Trophoblast cell (in vitro differentiated cells and primary cell): ENCODE data around the gene MBNL2.
A peak's percentile ranks its signal among the peaks of the same experiment; 100 is the strongest.

Experiments
- DNase-seq, 2 donors: peaks; one replicate each; pipeline ENCODE4 v3.0.0-alpha.2; 2016
- H2AFZ ChIP-seq: 2 replicates; pipeline ENCODE4 v1.6.1; 2013; ENCODE audit warnings: low read length, moderate library complexity, mild to moderate bottlenecking; ENCODE audit not compliant: insufficient read depth, poor library complexity
- H2AK5ac ChIP-seq: 2 replicates; pipeline ENCODE4 v1.6.1; 2013; ENCODE audit warnings: mild to moderate bottlenecking, low read length
- H2BK120ac ChIP-seq: 2 replicates; pipeline ENCODE4 v1.6.1; 2013; ENCODE audit warnings: low read length, mild to moderate bottlenecking, moderate library complexity; ENCODE audit not compliant: insufficient read depth, poor library complexity
- H2BK12ac ChIP-seq: 2 replicates; pipeline ENCODE4 v1.6.1; 2013; ENCODE audit warnings: mild to moderate bottlenecking, low read length, moderate library complexity
- H2BK5ac ChIP-seq: 2 replicates; pipeline ENCODE4 v1.6.1; 2013; ENCODE audit warnings: low read length, low read depth, moderate library complexity, mild to moderate bottlenecking; ENCODE audit not compliant: poor library complexity
- H3K14ac ChIP-seq: 2 replicates; pipeline ENCODE4 v1.6.1; 2013; ENCODE audit warnings: mild to moderate bottlenecking, low read length
- H3K18ac ChIP-seq: 2 replicates; pipeline ENCODE4 v1.6.1; 2013; ENCODE audit warnings: mild to moderate bottlenecking, low read length
- H3K23ac ChIP-seq: 2 replicates; pipeline ENCODE4 v1.6.1; 2013; ENCODE audit warnings: low read length
- H3K27ac ChIP-seq: 2 replicates; pipeline ENCODE4 v1.5.1; 2013; ENCODE audit warnings: low read depth, mild to moderate bottlenecking, inconsistent platforms, low read length, moderate library complexity
- H3K27me3 ChIP-seq: 2 replicates; pipeline ENCODE4 v1.6.1; 2013; ENCODE audit warnings: inconsistent platforms, mild to moderate bottlenecking, low read length, moderate library complexity; ENCODE audit not compliant: insufficient read depth
- H3K36me3 ChIP-seq, 2 experiments: 1 replicate in 1 of 2; 2 replicates in 1 of 2; pipeline ENCODE4 v1.6.1; 2013; ENCODE audit warnings: low read length in 2 of 2, mild to moderate bottlenecking in 2 of 2, moderate library complexity in 1 of 2; ENCODE audit not compliant: insufficient read depth in 2 of 2, control insufficient read depth in 1 of 2
- H3K4ac ChIP-seq: 2 replicates; pipeline ENCODE4 v1.6.1; 2013; ENCODE audit warnings: low read depth, mild to moderate bottlenecking, low read length, moderate library complexity
- H3K4me1 ChIP-seq, 2 experiments: 1 replicate in 1 of 2; 2 replicates in 1 of 2; pipeline ENCODE4 v1.6.1; 2013; ENCODE audit warnings: low read length in 2 of 2, mild to moderate bottlenecking in 2 of 2, moderate library complexity in 1 of 2; ENCODE audit not compliant: insufficient read depth in 2 of 2, control insufficient read depth in 1 of 2
- H3K4me2 ChIP-seq: 2 replicates; pipeline ENCODE4 v1.6.1; 2013; ENCODE audit warnings: inconsistent platforms, mild to moderate bottlenecking, low read length, moderate library complexity
- H3K4me3 ChIP-seq: 2 replicates; pipeline ENCODE4 v1.5.1; 2013; ENCODE audit warnings: mild to moderate bottlenecking, low read depth, low read length, inconsistent platforms
- H3K79me1 ChIP-seq: one replicate; pipeline ENCODE4 v1.6.1; 2013; ENCODE audit warnings: low read length
- H3K79me2 ChIP-seq: 2 replicates; pipeline ENCODE4 v1.6.1; 2013; ENCODE audit warnings: low read length, mild to moderate bottlenecking; ENCODE audit not compliant: control insufficient read depth, insufficient read depth, poor library complexity
- H3K9ac ChIP-seq: 2 replicates; pipeline ENCODE4 v1.6.1; 2013; ENCODE audit warnings: mild to moderate bottlenecking, low read length
- H3K9me3 ChIP-seq: 2 replicates; pipeline ENCODE4 v1.6.1; 2013; ENCODE audit warnings: low read depth, mild to moderate bottlenecking, control low read depth, inconsistent platforms, low read length; ENCODE audit not compliant: insufficient read depth
- H4K12ac ChIP-seq: 2 replicates; pipeline ENCODE4 v1.6.1; 2013; ENCODE audit warnings: low read depth, mild to moderate bottlenecking, low read length, moderate library complexity
- H4K8ac ChIP-seq: 2 replicates; pipeline ENCODE4 v1.6.1; 2013; ENCODE audit warnings: low read depth, mild to moderate bottlenecking, low read length, moderate library complexity
- H4K91ac ChIP-seq: one replicate; pipeline ENCODE4 v1.6.1; 2013; ENCODE audit warnings: low read depth, mild to moderate bottlenecking, low read length, moderate library complexity
- WGBS: extraction: QIAGEN DNeasy Blood & Tissue Kit; methylation state at CpG from one replicate; pipeline ENCODE4 v1.1.7; 2013; ENCODE audit warnings: missing lambda C conversion rate; ENCODE audit not compliant: insufficient read length, insufficient coverage; ENCODE audit errors: extremely low coverage; 5-methylcytosine and 5-hydroxymethylcytosine counted together

MBNL2 gene

GRCh38 chr13:97327506-97328221 is 105.5 kb downstream of the MBNL2 start:
- Histone ChIP-seq H3K23ac (no peak overlapping the region), H3K9ac (no peak overlapping the region), H3K36me3 (peaks cover 7 to 10% of the 10 kb centered on the region in 2 experiments), H2AK5ac (no peak overlapping the region), H3K18ac (no peak overlapping the region), H3K9me3 (no peaks in the 10 kb centered on the region), H4K91ac (no peak overlapping the region), H3K79me1 (peaks cover 8% of the 10 kb centered on the region), H3K27ac (peak overlapping the region; percentile 79), H4K12ac (no peak overlapping the region), H3K4ac (no peak overlapping the region), H3K79me2 (peaks cover 6% of the 10 kb centered on the region), H3K14ac (no peak overlapping the region), H2BK5ac (no peak overlapping the region), H3K4me1 (peaks cover 8 to 15% of the 10 kb centered on the region in 2 experiments), H2BK12ac (no peak overlapping the region), H2AFZ (no peak overlapping the region), H3K27me3 (no peaks in the 10 kb centered on the region), H3K4me3 (no peak overlapping the region), H2BK120ac (no peak overlapping the region), H4K8ac (no peak overlapping the region), H3K4me2 (no peak overlapping the region)
- WGBS, result no CpG with 5 or more reads among the region's 4 CpGs
- no peak for DNase-seq

- H2AK5ac ChIP-seq, result peak overlapping the region; percentile 68
- peak overlapping the region; percentile 37 for H2AFZ ChIP-seq
- H3K9ac ChIP-seq, result peak overlapping the region; percentile 6
- peak in 1 of 2 donors; percentile 51 for DNase-seq
- H2BK5ac ChIP-seq, result peak overlapping the region; percentile 70
- H3K27me3 ChIP-seq, result no peaks in the 10 kb centered on the region
- H3K18ac ChIP-seq, result peak overlapping the region; percentile 88
- H3K9me3 ChIP-seq, result no peaks in the 10 kb centered on the region
- H4K91ac ChIP-seq, result peak overlapping the region; percentile 91
- no peak overlapping the region for H3K23ac ChIP-seq
- WGBS, result no CpG with 5 or more reads among the region's 12 CpGs
- peak overlapping the region; percentile 54 for H3K4me2 ChIP-seq
- peak overlapping the region; percentile 64 for H3K4ac ChIP-seq
- peaks cover 8% of the 10 kb centered on the region for H3K79me1 ChIP-seq
- H3K14ac ChIP-seq, result peak overlapping the region; percentile 82
- peak overlapping the region; percentile 78 for H4K8ac ChIP-seq
- peaks cover 5 to 11% of the 10 kb centered on the region in 2 experiments for H3K4me1 ChIP-seq
- peak overlapping the region; percentile 91 for H3K27ac ChIP-seq
- H2BK12ac ChIP-seq, result peak overlapping the region; percentile 77
- peaks cover 6% of the 10 kb centered on the region for H3K79me2 ChIP-seq
- peak overlapping the region; percentile 30 for H2BK120ac ChIP-seq
- no peak overlapping the region for H3K4me3 ChIP-seq
- H4K12ac ChIP-seq, result peak overlapping the region; percentile 35
- peaks cover 7 to 9% of the 10 kb centered on the region in 2 experiments for H3K36me3 ChIP-seq
Measured at GRCh38 chr13:97328222-97328790, 106.2 kb downstream of the MBNL2 start.

DNA sequence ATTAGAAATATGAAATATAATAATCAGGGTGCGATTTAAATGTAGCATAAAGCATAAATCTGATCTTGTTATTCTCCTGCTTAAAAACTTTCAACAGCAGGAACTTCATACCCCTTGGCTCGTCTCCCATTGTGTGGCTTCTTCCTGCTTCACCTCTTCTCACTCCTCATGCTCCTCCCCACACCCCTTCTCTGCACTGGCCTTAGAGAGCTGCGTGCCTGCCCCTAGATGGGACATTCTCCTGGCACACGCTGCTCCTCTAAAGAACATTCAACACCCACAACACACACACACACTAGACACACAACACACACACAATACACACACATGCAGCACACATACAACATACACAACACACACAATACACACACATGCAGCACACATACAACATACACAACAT is 107.2 kb downstream of the MBNL2 start:
- WGBS, result no CpG with 5 or more reads among the region's 4 CpGs

DNA sequence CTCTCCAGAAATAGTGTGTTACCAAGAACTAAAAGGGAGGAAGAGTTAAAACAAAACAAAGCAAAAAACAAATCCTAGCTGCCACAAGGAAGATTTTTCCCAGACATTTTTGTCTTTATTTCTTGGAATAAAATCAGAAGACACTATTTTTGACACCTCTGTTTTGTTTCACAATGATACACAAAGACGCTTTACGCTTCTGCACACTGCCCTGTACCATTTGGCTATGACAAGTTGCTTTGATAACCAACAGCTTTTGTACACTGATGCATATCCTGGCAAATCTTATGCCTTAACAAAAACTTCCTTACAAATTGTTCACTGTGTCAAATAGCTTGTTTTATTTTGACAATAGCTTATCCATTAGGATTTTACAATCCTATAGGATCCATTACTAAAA is 108.3 kb downstream of the MBNL2 start:
- Histone ChIP-seq H3K4me3 (no peak overlapping the region), H2BK5ac (no peak overlapping the region), H3K27me3 (no peaks in the 10 kb centered on the region), H3K23ac (no peak overlapping the region), H4K8ac (no peak overlapping the region), H3K4ac (no peak overlapping the region), H3K36me3 (peaks cover 7 to 16% of the 10 kb centered on the region in 2 experiments), H4K91ac (no peak overlapping the region), H3K79me1 (peaks cover 11% of the 10 kb centered on the region), H3K9me3 (no peaks in the 10 kb centered on the region), H4K12ac (no peak overlapping the region), H3K27ac (no peak overlapping the region), H2BK12ac (no peak overlapping the region), H2AFZ (peak overlapping the region; percentile 18), H2BK120ac (no peak overlapping the region), H3K4me1 (peaks cover 5 to 11% of the 10 kb centered on the region in 2 experiments), H3K9ac (no peak overlapping the region), H3K4me2 (no peak overlapping the region), H3K14ac (no peak overlapping the region), H3K18ac (peak overlapping the region; percentile 49), H2AK5ac (no peak overlapping the region), H3K79me2 (peaks cover 8% of the 10 kb centered on the region)
- DNase-seq, result no peak
- no CpG with 5 or more reads among the region's 2 CpGs for WGBS

More for the DNA sequence above, 107.2 kb downstream of the MBNL2 start:
- H2AK5ac ChIP-seq, result peak overlapping the region; percentile 52
- DNase-seq, result no peak
- H3K79me1 ChIP-seq, result peaks cover 8% of the 10 kb centered on the region
- peak overlapping the region; percentile 24 for H3K27ac ChIP-seq
- H4K12ac ChIP-seq, result peak overlapping the region; percentile 58
- H3K79me2 ChIP-seq, result peaks cover 6% of the 10 kb centered on the region
- peak overlapping the region; percentile 35 for H3K18ac ChIP-seq
- H3K9me3 ChIP-seq, result no peaks in the 10 kb centered on the region
- peaks cover 5 to 11% of the 10 kb centered on the region in 2 experiments for H3K4me1 ChIP-seq
- peak overlapping the region; percentile 46 for H4K8ac ChIP-seq
- H3K14ac ChIP-seq, result peak overlapping the region; percentile 21
- H4K91ac ChIP-seq, result peak overlapping the region; percentile 25
- no peak overlapping the region for H2AFZ ChIP-seq
- H3K9ac ChIP-seq, result no peak overlapping the region
- no peak overlapping the region for H3K23ac ChIP-seq
- H2BK5ac ChIP-seq, result peak overlapping the region; percentile 36
- no peak overlapping the region for H3K4me2 ChIP-seq
- peak overlapping the region; percentile 69 for H2BK12ac ChIP-seq
- no peak overlapping the region for H2BK120ac ChIP-seq
- no peaks in the 10 kb centered on the region for H3K27me3 ChIP-seq
- no peak overlapping the region for H3K4me3 ChIP-seq
- H3K4ac ChIP-seq, result peak overlapping the region; percentile 77
- H3K36me3 ChIP-seq, result peaks cover 9 to 11% of the 10 kb centered on the region in 2 experiments
